Karpas-422 (cell line): ENCODE results near the gene LPIN3. TPM values are rescaled to one million over a fixed set of nuclear protein-coding genes. Genes with fewer than 3 reads are reported as not detected.

Source experiments
- DNase-seq: peaks from one replicate; pipeline ENCODE4 v3.0.0-alpha.2; 2015
- H2AFZ ChIP-seq: fragments of 200-600 bp; sonication (generic); 2 replicates; pipeline ENCODE4 v1.6.1; 2014; ENCODE audit warnings: antibody characterized with exemption, low read length, mixed read lengths
- H3K27ac ChIP-seq: fragments of 200-600 bp; sonication (generic); 2 replicates; pipeline ENCODE4 v1.5.1; 2014; ENCODE audit warnings: mild to moderate bottlenecking, low read length, moderate library complexity
- H3K27me3 ChIP-seq: fragments of 200-600 bp; sonication (generic); 2 replicates; pipeline ENCODE4 v1.6.1; 2014; ENCODE audit warnings: low read length, mixed read lengths
- H3K36me3 ChIP-seq: fragments of 200-600 bp; sonication (generic); 2 replicates; pipeline ENCODE4 v1.6.1; 2014; ENCODE audit warnings: low read length, mixed read lengths; ENCODE audit not compliant: insufficient read depth
- H3K4me1 ChIP-seq: fragments of 200-600 bp; sonication (generic); 2 replicates; pipeline ENCODE4 v1.6.1; 2014; ENCODE audit warnings: mild to moderate bottlenecking, low read length, mixed read lengths
- H3K4me2 ChIP-seq: fragments of 200-600 bp; sonication (generic); 2 replicates; pipeline ENCODE4 v1.6.1; 2014; ENCODE audit warnings: low read length, low read depth, mild to moderate bottlenecking; ENCODE audit not compliant: poor library complexity, severe bottlenecking
- H3K4me3 ChIP-seq: fragments of 200-600 bp; sonication (generic); 2 replicates; pipeline ENCODE4 v1.5.1; 2014; ENCODE audit warnings: mild to moderate bottlenecking, antibody characterized with exemption, low read length, mixed read lengths
- H3K79me2 ChIP-seq: fragments of 200-600 bp; sonication (generic); 2 replicates; pipeline ENCODE4 v1.6.1; 2014; ENCODE audit warnings: mild to moderate bottlenecking, low read length, mixed read lengths
- H3K9ac ChIP-seq: fragments of 200-600 bp; sonication (generic); 2 replicates; pipeline ENCODE4 v1.6.0; 2014; ENCODE audit warnings: low read length
- H3K9me2 ChIP-seq: fragments of 200-600 bp; sonication (generic), shearing (Covaris generic); replicated peaks from 2 replicates; pipeline ENCODE4 v1.6.0; 2014; ENCODE audit warnings: mild to moderate bottlenecking, low read length, moderate library complexity; ENCODE audit not compliant: insufficient read depth
- H3K9me3 ChIP-seq: fragments of 300-700, 200-600 bp; sonication (generic); 2 replicates; pipeline ENCODE4 v1.6.1; 2014; ENCODE audit warnings: low read length, mixed read lengths
- H4K20me1 ChIP-seq: fragments of 200-600 bp; sonication (generic); 2 replicates; pipeline ENCODE4 v1.6.1; 2014; ENCODE audit warnings: mild to moderate bottlenecking, antibody characterized with exemption, low read length, low read depth; ENCODE audit not compliant: insufficient read depth
- total RNA-seq: library from RNA; depleted of rRNA; stranded (reverse); fragments of >200 nt; shearing (Covaris generic); gene quantifications from 2 replicates; pipeline ENCODE4 v1.2.3, GENCODE V29; 2014; ENCODE audit warnings: low replicate concordance; rRNA removed

LPIN3 gene
- total RNA-seq, 1 experiment from 2014 or later: not detected

- Histone ChIP-seq H3K4me3 (no peak overlapping the region), H3K79me2 (no peaks in the 10 kb centered on the region), H4K20me1 (0 out of 2 replicates have a peak, but pooled peaks cover 6% of the 10 kb centered on the region), H3K9ac (no peak overlapping the region), H3K36me3 (peaks cover 10% of the 10 kb centered on the region; the same call in 1 of the 2 replicates), H3K4me1 (peaks cover 4% of the 10 kb centered on the region; the same call in 1 of the 2 replicates), H3K4me2 (no peak overlapping the region), H3K27me3 (no peaks in the 10 kb centered on the region), H3K9me3 (no peaks in the 10 kb centered on the region), H3K9me2 (no peaks in the 10 kb centered on the region), H3K27ac (no peak overlapping the region), H2AFZ (no peak overlapping the region)
- no peak for DNase-seq
Observed at GRCh38 chr20:41405436-41405835, 64.8 kb downstream of the LPIN3 start.

- Histone ChIP-seq H3K4me3 (no peak overlapping the region), H3K36me3 (peaks cover 10% of the 10 kb centered on the region; the same call in 1 of the 2 replicates), H2AFZ (no peak overlapping the region), H3K27me3 (no peaks in the 10 kb centered on the region), H3K4me2 (no peak overlapping the region), H3K4me1 (peaks cover 4% of the 10 kb centered on the region), H3K9me2 (no peaks in the 10 kb centered on the region), H4K20me1 (0 out of 2 replicates have a peak, but pooled peaks cover 6% of the 10 kb centered on the region), H3K27ac (no peak overlapping the region), H3K9me3 (no peaks in the 10 kb centered on the region), H3K9ac (no peak overlapping the region), H3K79me2 (no peaks in the 10 kb centered on the region)
- DNase-seq: no peak
Observed at GRCh38 chr20:41406353-41406752, 65.7 kb downstream of the LPIN3 start.

GRCh38 chr20:41406896-41407444, 66.3 kb downstream of the LPIN3 start:
- H4K20me1 ChIP-seq: 0 out of 2 replicates have a peak, but pooled peaks cover 6% of the 10 kb centered on the region
- H3K36me3 ChIP-seq: peaks cover 10% of the 10 kb centered on the region; the same call in 1 of the 2 replicates

GRCh38 chr20:41407607-41408006, 67.0 kb downstream of the LPIN3 start:
- H3K4me1 ChIP-seq: peaks cover 12% of the 10 kb centered on the region
- no peak overlapping the region for H3K4me2 ChIP-seq
- no peaks in the 10 kb centered on the region for H3K27me3 ChIP-seq
- no peaks in the 10 kb centered on the region for H3K79me2 ChIP-seq
- H3K4me3 ChIP-seq: no peak overlapping the region
- peaks cover 10% of the 10 kb centered on the region; the same call in 1 of the 2 replicates for H3K36me3 ChIP-seq
- no peaks in the 10 kb centered on the region for H3K9me3 ChIP-seq
- no peak overlapping the region for H3K27ac ChIP-seq
- H2AFZ ChIP-seq: no peak overlapping the region
- H3K9me2 ChIP-seq: no peaks in the 10 kb centered on the region
- no peak overlapping the region for H3K9ac ChIP-seq
- DNase-seq: no peak
- H4K20me1 ChIP-seq: 0 out of 2 replicates have a peak, but pooled peaks cover 6% of the 10 kb centered on the region

More at GRCh38 chr20:41406896-41407444, 66.3 kb downstream of the LPIN3 start:
- Histone ChIP-seq H3K9me2 (no peaks in the 10 kb centered on the region), H3K4me2 (no peak overlapping the region), H3K27ac (no peak overlapping the region), H3K79me2 (no peaks in the 10 kb centered on the region), H2AFZ (no peak overlapping the region), H3K9me3 (no peaks in the 10 kb centered on the region), H3K4me3 (no peak overlapping the region), H3K9ac (no peak overlapping the region), H3K27me3 (no peaks in the 10 kb centered on the region), H3K4me1 (peaks cover 10% of the 10 kb centered on the region)
- DNase-seq: no peak

- H3K4me2 ChIP-seq: no peak overlapping the region
- H3K79me2 ChIP-seq: no peaks in the 10 kb centered on the region
- peaks cover 13% of the 10 kb centered on the region for H3K4me1 ChIP-seq
- DNase-seq: no peak
- H2AFZ ChIP-seq: no peak overlapping the region
- H3K27ac ChIP-seq: no peak overlapping the region
- H3K9ac ChIP-seq: no peak overlapping the region
- H3K27me3 ChIP-seq: no peaks in the 10 kb centered on the region
- no peaks in the 10 kb centered on the region for H3K9me2 ChIP-seq
- H4K20me1 ChIP-seq: no peaks in the 10 kb centered on the region
- H3K4me3 ChIP-seq: no peak overlapping the region
- H3K36me3 ChIP-seq: peaks cover 5% of the 10 kb centered on the region; the same call in 1 of the 2 replicates
- H3K9me3 ChIP-seq: no peaks in the 10 kb centered on the region
Observed at GRCh38 chr20:41408156-41408794, 67.7 kb downstream of the LPIN3 start.

- no peaks in the 10 kb centered on the region for H3K27me3 ChIP-seq
- H3K36me3 ChIP-seq: peaks cover 3% of the 10 kb centered on the region; the same call in 1 of the 2 replicates
- no peaks in the 10 kb centered on the region for H3K9me3 ChIP-seq
- H3K9me2 ChIP-seq: no peaks in the 10 kb centered on the region
- H3K79me2 ChIP-seq: no peaks in the 10 kb centered on the region
- no peaks in the 10 kb centered on the region for H4K20me1 ChIP-seq
- H3K4me1 ChIP-seq: peaks cover 20% of the 10 kb centered on the region
- no peak overlapping the region for H2AFZ ChIP-seq
- no peak overlapping the region for H3K4me3 ChIP-seq
- H3K4me2 ChIP-seq: no peak overlapping the region
- no peak overlapping the region for H3K9ac ChIP-seq
- DNase-seq: no peak
- no peak overlapping the region for H3K27ac ChIP-seq
Observed at GRCh38 chr20:41408986-41409385, 68.4 kb downstream of the LPIN3 start.

Other genes with a start within 250 kb of the LPIN3 start
- gene PLCG1, start 203.3 kb upstream of the LPIN3 start, total RNA-seq: 48.6 and 69.0 TPM in 2 replicates
- gene ZHX3, start 23.1 kb upstream of the LPIN3 start, total RNA-seq: 4.9 and 5.9 TPM in 2 replicates
- not detected in 2 replicates for gene EMILIN3, start 26.0 kb downstream of the LPIN3 start, total RNA-seq